KMS-11 (cell line): Measurements from ENCODE around the gene TAL1.
A peak's percentile ranks its signal among the peaks of the same experiment; 100 is the strongest.
"Not testable (repeated sequence)": the region's sequence is repeated elsewhere in the genome, so short reads cannot be mapped to it uniquely, and the experiment has no call there.

ENCODE experiments used
- H2AFZ ChIP-seq: fragments of 200-600 bp; sonication (generic); 2 replicates; pipeline ENCODE4 v1.6.1; 2016; ENCODE audit warnings: antibody characterized with exemption, mixed run types, low read depth
- H3K27ac ChIP-seq: fragments of 200-600 bp; sonication (generic); 2 replicates; pipeline ENCODE4 v1.6.1; 2016; ENCODE audit warnings: mild to moderate bottlenecking, mixed run types
- H3K27me3 ChIP-seq: fragments of 200-600 bp; sonication (generic); 2 replicates; pipeline ENCODE4 v1.6.1; 2017; ENCODE audit warnings: mild to moderate bottlenecking, low read depth, mixed run types, moderate library complexity; ENCODE audit not compliant: insufficient read depth
- H3K36me3 ChIP-seq: fragments of 200-600 bp; sonication (generic); 2 replicates; pipeline ENCODE4 v1.6.1; 2017; ENCODE audit warnings: mild to moderate bottlenecking, mixed run types; ENCODE audit not compliant: insufficient read depth
- H3K4me1 ChIP-seq: fragments of 200-600 bp; sonication (generic); 2 replicates; pipeline ENCODE4 v1.6.1; 2016; ENCODE audit warnings: mild to moderate bottlenecking, low read depth, mixed run types; ENCODE audit not compliant: poor library complexity, severe bottlenecking
- H3K4me2 ChIP-seq: fragments of 200-600 bp; sonication (generic); 2 replicates; pipeline ENCODE4 v1.7.0; 2016; ENCODE audit warnings: mild to moderate bottlenecking, mixed run types
- H3K4me3 ChIP-seq: fragments of 200-600 bp; sonication (generic); IDR thresholded peaks from 2 replicates; pipeline ENCODE4 v1.6.1; 2017; ENCODE audit warnings: low read depth, low read length, mixed read lengths; ENCODE audit not compliant: insufficient read depth
- H3K79me2 ChIP-seq: fragments of 200-600 bp; sonication (generic); 2 replicates; pipeline ENCODE4 v1.6.1; 2016; ENCODE audit warnings: low read depth, mixed run types; ENCODE audit not compliant: insufficient read depth
- H3K9ac ChIP-seq: fragments of 200-600 bp; sonication (generic); 2 replicates; pipeline ENCODE4 v1.6.1; 2016; ENCODE audit warnings: mild to moderate bottlenecking, mixed run types
- H4K20me1 ChIP-seq: fragments of 200-600 bp; sonication (generic); 2 replicates; pipeline ENCODE4 v1.6.1; 2016; ENCODE audit warnings: mild to moderate bottlenecking, mixed run types; ENCODE audit not compliant: insufficient read depth
- TF ChIP-seq, protein P1 (sequence below): fragments of 200-600 bp; sonication (generic); conservative IDR thresholded peaks from 2 replicates; pipeline ENCODE4 v1.6.1; 2017; ENCODE audit warnings: low read depth, mild to moderate bottlenecking, antibody characterized with exemption, low read length, moderate library complexity, mixed read lengths

Gene TAL1

DNA sequence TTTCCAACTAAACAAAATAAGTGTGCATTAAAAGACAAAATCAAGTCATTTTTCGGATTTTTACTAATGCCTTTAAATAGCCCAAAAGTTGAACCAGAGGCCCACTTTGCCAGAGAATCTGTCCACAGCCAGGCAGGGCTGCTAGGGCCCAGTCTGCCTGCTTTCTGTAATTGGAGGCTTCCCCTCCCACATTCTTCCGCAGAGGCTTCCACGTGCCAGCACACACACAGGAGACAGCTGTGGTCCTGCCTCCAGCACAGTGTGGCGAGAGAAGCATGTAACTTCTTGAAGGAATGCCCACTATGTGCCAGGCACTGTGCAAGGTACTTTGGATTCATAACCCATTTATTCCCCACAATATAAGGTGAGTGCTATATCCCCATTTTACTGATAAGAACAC lies 30.8 kb downstream of the TAL1 start:
- no peaks in the 10 kb centered on the region for H4K20me1 ChIP-seq
- H3K79me2 ChIP-seq: no peaks in the 10 kb centered on the region
- no peaks in the 10 kb centered on the region for H3K27me3 ChIP-seq
- no peaks in the 10 kb centered on the region for H3K4me1 ChIP-seq
- TF ChIP-seq, protein P1, sequence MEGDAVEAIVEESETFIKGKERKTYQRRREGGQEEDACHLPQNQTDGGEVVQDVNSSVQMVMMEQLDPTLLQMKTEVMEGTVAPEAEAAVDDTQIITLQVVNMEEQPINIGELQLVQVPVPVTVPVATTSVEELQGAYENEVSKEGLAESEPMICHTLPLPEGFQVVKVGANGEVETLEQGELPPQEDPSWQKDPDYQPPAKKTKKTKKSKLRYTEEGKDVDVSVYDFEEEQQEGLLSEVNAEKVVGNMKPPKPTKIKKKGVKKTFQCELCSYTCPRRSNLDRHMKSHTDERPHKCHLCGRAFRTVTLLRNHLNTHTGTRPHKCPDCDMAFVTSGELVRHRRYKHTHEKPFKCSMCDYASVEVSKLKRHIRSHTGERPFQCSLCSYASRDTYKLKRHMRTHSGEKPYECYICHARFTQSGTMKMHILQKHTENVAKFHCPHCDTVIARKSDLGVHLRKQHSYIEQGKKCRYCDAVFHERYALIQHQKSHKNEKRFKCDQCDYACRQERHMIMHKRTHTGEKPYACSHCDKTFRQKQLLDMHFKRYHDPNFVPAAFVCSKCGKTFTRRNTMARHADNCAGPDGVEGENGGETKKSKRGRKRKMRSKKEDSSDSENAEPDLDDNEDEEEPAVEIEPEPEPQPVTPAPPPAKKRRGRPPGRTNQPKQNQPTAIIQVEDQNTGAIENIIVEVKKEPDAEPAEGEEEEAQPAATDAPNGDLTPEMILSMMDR: no peak
- no peaks in the 10 kb centered on the region for H3K36me3 ChIP-seq
- H3K4me2 ChIP-seq: no peak overlapping the region
- no peak overlapping the region for H3K9ac ChIP-seq
- no peak overlapping the region for H3K4me3 ChIP-seq
- no peak overlapping the region for H3K27ac ChIP-seq
- H2AFZ ChIP-seq: no peak overlapping the region

DNA sequence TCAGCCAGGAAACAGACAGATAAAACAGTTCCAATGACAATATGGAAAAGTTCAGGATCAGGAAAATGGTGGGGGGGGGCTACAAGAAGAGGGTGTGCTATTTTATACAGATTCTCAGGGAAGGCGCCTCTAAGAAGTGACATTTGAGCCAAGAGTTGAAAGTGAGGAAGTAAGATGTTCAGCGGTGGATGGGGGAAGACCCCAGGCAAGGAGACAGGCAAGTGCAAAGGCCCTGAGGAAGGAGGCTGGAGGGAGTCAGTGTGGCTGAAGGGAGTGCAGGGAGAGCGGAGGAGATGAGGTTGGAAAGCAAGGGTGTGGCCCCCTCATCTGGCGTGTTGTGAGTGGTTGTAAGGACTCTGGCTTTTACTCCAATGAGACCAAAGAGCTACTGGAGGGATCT lies 33.8 kb downstream of the TAL1 start:
- H3K27ac ChIP-seq: no peak overlapping the region
- H3K27me3 ChIP-seq: no peaks in the 10 kb centered on the region
- no peak overlapping the region for H3K4me3 ChIP-seq
- H3K36me3 ChIP-seq: no peaks in the 10 kb centered on the region
- no peaks in the 10 kb centered on the region for H3K4me1 ChIP-seq
- no peaks in the 10 kb centered on the region for H3K79me2 ChIP-seq
- no peak overlapping the region for H2AFZ ChIP-seq
- no peak overlapping the region for H3K4me2 ChIP-seq
- no peak overlapping the region for H3K9ac ChIP-seq
- TF ChIP-seq, protein P1: no peak
- no peaks in the 10 kb centered on the region for H4K20me1 ChIP-seq

- H4K20me1 ChIP-seq: no peaks in the 10 kb centered on the region
- H3K4me1 ChIP-seq: no peaks in the 10 kb centered on the region
- H3K4me2 ChIP-seq: no peak overlapping the region
- TF ChIP-seq, protein P1: no peak
- no peaks in the 10 kb centered on the region for H3K27me3 ChIP-seq
- H2AFZ ChIP-seq: no peak overlapping the region
- H3K79me2 ChIP-seq: no peaks in the 10 kb centered on the region
- H3K27ac ChIP-seq: no peak overlapping the region
- no peak overlapping the region for H3K9ac ChIP-seq
- no peak overlapping the region for H3K4me3 ChIP-seq
- H3K36me3 ChIP-seq: no peaks in the 10 kb centered on the region
Observed at GRCh38 chr1:47196622-47197021, 35.4 kb downstream of the TAL1 start.

GRCh38 chr1:47195981-47196380 lies 36.0 kb downstream of the TAL1 start:
- H2AFZ ChIP-seq, H3K36me3 ChIP-seq, H3K27me3 ChIP-seq, H3K27ac ChIP-seq, H3K9ac ChIP-seq, H3K4me1 ChIP-seq, H3K4me2 ChIP-seq, H4K20me1 ChIP-seq, H3K4me3 ChIP-seq, H3K79me2 ChIP-seq: not testable (repeated sequence)

DNA sequence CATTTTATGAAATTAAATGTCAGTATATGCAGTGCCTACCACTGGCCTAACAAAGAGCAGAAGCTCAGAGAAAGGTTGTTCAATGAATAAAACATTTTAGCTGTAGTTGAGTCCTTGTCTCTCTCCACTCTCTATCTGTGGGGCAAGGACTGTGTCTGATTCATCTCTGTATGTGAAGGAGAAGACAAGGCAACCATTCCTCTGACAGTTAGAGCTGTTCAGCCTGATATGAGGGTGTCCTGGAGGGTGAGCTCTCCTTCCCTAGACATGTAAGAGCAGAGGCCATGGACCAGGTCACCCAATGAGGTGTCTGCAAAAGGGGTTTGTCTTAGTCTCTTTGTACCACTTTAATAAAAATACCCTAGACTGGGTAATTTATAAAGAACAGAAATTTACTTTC lies 37.7 kb downstream of the TAL1 start:
- TF ChIP-seq, protein P1: no peak
- H3K4me3 ChIP-seq: no peak overlapping the region
- no peak overlapping the region for H2AFZ ChIP-seq
- no peak overlapping the region for H3K9ac ChIP-seq
- no peaks in the 10 kb centered on the region for H3K27me3 ChIP-seq
- no peaks in the 10 kb centered on the region for H3K36me3 ChIP-seq
- no peak overlapping the region for H3K27ac ChIP-seq
- H3K4me2 ChIP-seq: no peak overlapping the region
- no peaks in the 10 kb centered on the region for H3K79me2 ChIP-seq
- H4K20me1 ChIP-seq: no peaks in the 10 kb centered on the region
- H3K4me1 ChIP-seq: no peaks in the 10 kb centered on the region

GRCh38 chr1:47193496-47193895 lies 38.5 kb downstream of the TAL1 start:
- 0 out of 2 replicates have a peak overlapping the region, but pooled peaks have one; percentile 8 for H2AFZ ChIP-seq
- not testable (repeated sequence) for H3K4me1 ChIP-seq, H3K4me2 ChIP-seq, H3K79me2 ChIP-seq, H3K36me3 ChIP-seq, H3K4me3 ChIP-seq, H3K27me3 ChIP-seq, H3K27ac ChIP-seq, H3K9ac ChIP-seq, H4K20me1 ChIP-seq
